ENCODE data around the gene SFMBT2.

DNA sequence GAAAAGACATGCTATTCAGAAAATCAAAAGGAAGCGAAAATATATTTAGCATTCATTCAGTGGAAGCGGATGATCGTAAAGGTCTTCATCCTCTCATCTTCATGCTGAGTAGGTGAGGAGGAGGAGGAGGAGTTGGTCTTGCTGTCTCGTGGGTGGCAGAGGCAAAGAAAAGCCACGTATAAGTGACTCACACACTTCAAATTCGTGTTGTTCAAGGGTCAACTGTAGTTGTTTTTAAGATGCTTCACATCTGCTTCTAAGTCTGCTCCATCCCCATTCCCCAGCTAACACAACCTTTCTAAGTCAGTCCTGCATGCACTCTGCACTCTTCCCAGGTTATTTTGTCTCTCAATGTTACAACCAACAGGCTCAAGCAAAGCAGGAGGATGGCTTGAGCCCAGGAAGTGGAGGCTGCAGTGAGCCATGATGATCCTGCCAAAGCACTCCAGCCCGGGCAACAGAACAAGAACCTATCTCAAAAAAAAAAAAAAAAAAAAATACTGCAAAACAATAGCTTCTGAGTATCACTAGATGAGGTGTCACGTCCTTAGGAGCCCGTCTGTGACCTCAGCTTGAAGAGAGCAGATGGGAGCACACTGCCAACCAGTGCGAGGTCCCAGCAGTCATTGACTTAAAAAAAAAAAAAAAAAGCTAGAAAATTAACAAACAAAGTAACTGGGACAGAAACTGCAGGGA lies 70.5 kb downstream of the SFMBT2 start:
- TF ChIP-seq, protein P1, sequence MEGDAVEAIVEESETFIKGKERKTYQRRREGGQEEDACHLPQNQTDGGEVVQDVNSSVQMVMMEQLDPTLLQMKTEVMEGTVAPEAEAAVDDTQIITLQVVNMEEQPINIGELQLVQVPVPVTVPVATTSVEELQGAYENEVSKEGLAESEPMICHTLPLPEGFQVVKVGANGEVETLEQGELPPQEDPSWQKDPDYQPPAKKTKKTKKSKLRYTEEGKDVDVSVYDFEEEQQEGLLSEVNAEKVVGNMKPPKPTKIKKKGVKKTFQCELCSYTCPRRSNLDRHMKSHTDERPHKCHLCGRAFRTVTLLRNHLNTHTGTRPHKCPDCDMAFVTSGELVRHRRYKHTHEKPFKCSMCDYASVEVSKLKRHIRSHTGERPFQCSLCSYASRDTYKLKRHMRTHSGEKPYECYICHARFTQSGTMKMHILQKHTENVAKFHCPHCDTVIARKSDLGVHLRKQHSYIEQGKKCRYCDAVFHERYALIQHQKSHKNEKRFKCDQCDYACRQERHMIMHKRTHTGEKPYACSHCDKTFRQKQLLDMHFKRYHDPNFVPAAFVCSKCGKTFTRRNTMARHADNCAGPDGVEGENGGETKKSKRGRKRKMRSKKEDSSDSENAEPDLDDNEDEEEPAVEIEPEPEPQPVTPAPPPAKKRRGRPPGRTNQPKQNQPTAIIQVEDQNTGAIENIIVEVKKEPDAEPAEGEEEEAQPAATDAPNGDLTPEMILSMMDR (IDR thresholded peaks at IDR 0.05) = no peak
- TF ChIP-seq POLR2A (IDR thresholded peaks at IDR 0.05) = no peak
